SK-N-MC (cell line): ENCODE measurements around the gene OTOGL.
"Not testable (repeated sequence)": the region's sequence is repeated elsewhere in the genome, so short reads cannot be mapped to it uniquely, and the experiment has no call there.

ENCODE experiments used
- DNase-seq: peaks from one replicate; pipeline ENCODE4 v3.0.0-alpha.2; 2011; ENCODE audit warnings: low read depth, low spot score
- H3K27ac ChIP-seq: fragments of 200-600 bp; sonication (generic); 2 replicates; pipeline ENCODE4 v1.5.1; 2016; ENCODE audit warnings: mixed run types
- H3K36me3 ChIP-seq: fragments of 200-600 bp; sonication (generic); 2 replicates; pipeline ENCODE4 v1.6.1; 2017; ENCODE audit warnings: antibody characterized with exemption, low read length, mixed read lengths; ENCODE audit not compliant: insufficient read depth
- H3K4me3 ChIP-seq: fragments of 200-600 bp; sonication (generic); 2 replicates; pipeline ENCODE4 v1.5.1; 2016
- H3K9ac ChIP-seq: fragments of 200-600 bp; sonication (generic); 2 replicates; pipeline ENCODE4 v1.8.0; 2017; ENCODE audit warnings: mixed run types, mixed read lengths; ENCODE audit not compliant: insufficient read length
- H3K9me3 ChIP-seq: fragments of 200-600 bp; sonication (generic); 2 replicates; pipeline ENCODE4 v1.6.1; 2017; ENCODE audit warnings: low read depth, mild to moderate bottlenecking, antibody characterized with exemption, low read length, moderate library complexity, mixed read lengths
- EZH2 ChIP-seq: fragments of 200-600 bp; sonication (generic); IDR thresholded peaks from one replicate; pipeline ENCODE4 v1.6.1; 2017; ENCODE audit warnings: antibody characterized with exemption
- FOXP2 ChIP-seq: optimal IDR thresholded peaks from 2 replicates; pipeline ENCODE3; 2011; ENCODE audit warnings: mild to moderate bottlenecking, moderate library complexity; ENCODE audit not compliant: insufficient read depth; ENCODE audit errors: extremely low read length, control extremely low read depth
- POLR2AphosphoS5 ChIP-seq: IDR thresholded peaks from 2 replicates; pipeline ENCODE4 v1.6.1; 2012; ENCODE audit warnings: mild to moderate bottlenecking, low read depth, low read length, borderline replicate concordance

OTOGL gene

GRCh38 chr12:80299219-80299618 is 199.9 kb downstream of the OTOGL start:
- Histone ChIP-seq H3K9me3 (no peaks in the 10 kb centered on the region), H3K27ac (no peak overlapping the region), H3K9ac (no peak overlapping the region), H3K4me3 (no peak overlapping the region), H3K36me3 (no peaks in the 10 kb centered on the region)
- no peak for TF ChIP-seq POLR2AphosphoS5
- no peak for TF ChIP-seq EZH2
- no peak for TF ChIP-seq FOXP2
- DNase-seq = no peak

DNA sequence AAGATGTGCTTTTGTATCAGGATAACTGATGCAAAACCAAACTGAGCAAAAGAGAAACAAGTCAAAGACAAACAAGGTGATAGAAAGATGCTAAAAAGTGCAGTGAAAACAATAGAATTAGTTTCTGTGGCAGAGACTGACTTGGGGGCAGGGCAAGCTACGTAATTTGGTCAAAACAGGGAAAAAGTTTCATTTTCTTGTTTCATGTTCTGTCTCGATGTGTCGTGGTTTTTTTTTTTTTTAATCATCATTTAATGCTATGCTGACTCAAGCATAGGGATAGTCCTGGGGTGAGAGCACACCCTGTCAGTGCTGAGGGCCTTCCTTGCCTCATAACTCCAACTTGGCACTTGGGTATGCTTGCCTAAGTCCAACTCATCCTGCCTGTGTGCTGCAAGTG is 200.6 kb downstream of the OTOGL start:
- no peak overlapping the region for H3K27ac ChIP-seq
- TF ChIP-seq FOXP2 (no peak), POLR2AphosphoS5 (no peak), EZH2 (no peak)
- H3K9me3 ChIP-seq = no peaks in the 10 kb centered on the region
- no peak overlapping the region for H3K4me3 ChIP-seq
- DNase-seq = no peak
- no peak overlapping the region for H3K9ac ChIP-seq
- no peaks in the 10 kb centered on the region for H3K36me3 ChIP-seq

DNA sequence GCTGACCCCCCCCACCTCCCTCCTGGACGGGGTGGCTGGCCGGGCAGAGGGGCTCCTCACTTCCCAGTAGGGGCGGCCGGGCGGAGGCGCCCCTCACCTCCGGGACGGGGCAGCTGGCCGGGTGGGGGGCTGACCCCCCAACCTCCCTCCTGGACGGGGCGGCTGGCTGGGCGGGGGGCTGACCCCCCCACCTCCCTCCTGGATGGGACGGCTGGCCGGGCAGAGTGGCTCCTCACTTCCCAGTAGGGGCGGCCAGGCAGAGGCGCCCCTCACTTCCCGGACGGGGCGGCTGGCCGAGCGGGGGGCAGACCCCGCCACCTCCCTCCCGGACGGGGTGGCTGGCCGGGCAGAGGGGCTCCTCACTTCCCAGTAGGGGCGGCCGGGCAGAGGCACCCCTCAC is 208.1 kb downstream of the OTOGL start:
- not testable (repeated sequence) for H3K4me3 ChIP-seq, H3K27ac ChIP-seq, H3K9me3 ChIP-seq, H3K36me3 ChIP-seq, H3K9ac ChIP-seq, DNase-seq

GRCh38 chr12:80313209-80313608 is 213.9 kb downstream of the OTOGL start:
- H3K9me3 ChIP-seq = no peaks in the 10 kb centered on the region
- H3K36me3 ChIP-seq = no peaks in the 10 kb centered on the region
- TF ChIP-seq FOXP2 = no peak
- TF ChIP-seq EZH2 = no peak
- TF ChIP-seq POLR2AphosphoS5 = no peak
- H3K9ac ChIP-seq = no peak overlapping the region
- DNase-seq = no peak
- H3K27ac ChIP-seq = no peak overlapping the region
- no peak overlapping the region for H3K4me3 ChIP-seq

- DNase-seq = no peak
- Histone ChIP-seq H3K4me3 (no peak overlapping the region), H3K9ac (no peak overlapping the region), H3K36me3 (no peaks in the 10 kb centered on the region), H3K27ac (no peak overlapping the region), H3K9me3 (no peaks in the 10 kb centered on the region)
- no peak for TF ChIP-seq POLR2AphosphoS5
- TF ChIP-seq EZH2 = no peak
- no peak for TF ChIP-seq FOXP2
These were observed 215.4 kb downstream of the OTOGL start for GRCh38 chr12:80314741-80315140.

DNA sequence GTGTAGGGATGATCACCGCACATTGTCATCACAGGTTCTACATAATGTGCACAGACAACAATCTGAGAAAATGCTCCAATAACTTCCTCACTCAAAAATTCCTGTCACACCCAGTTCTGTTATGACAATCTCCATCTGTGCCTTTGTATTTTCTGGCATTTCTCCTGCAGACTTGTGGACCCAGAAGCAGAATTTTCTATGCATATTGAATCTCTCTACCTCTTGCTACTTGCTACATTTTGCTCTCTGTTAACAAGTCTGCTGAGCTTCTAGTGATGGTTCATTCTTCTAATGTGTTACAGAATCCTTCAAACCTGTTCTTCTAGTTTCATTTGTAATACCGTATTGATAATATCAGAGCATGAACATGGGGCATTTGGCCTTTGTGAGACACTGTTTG is 216.9 kb downstream of the OTOGL start:
- Histone ChIP-seq H3K36me3 (no peaks in the 10 kb centered on the region), H3K9ac (no peak overlapping the region), H3K9me3 (no peaks in the 10 kb centered on the region), H3K27ac (no peak overlapping the region), H3K4me3 (no peak overlapping the region)
- DNase-seq = no peak
- TF ChIP-seq POLR2AphosphoS5 = no peak
- no peak for TF ChIP-seq EZH2
- no peak for TF ChIP-seq FOXP2

DNA sequence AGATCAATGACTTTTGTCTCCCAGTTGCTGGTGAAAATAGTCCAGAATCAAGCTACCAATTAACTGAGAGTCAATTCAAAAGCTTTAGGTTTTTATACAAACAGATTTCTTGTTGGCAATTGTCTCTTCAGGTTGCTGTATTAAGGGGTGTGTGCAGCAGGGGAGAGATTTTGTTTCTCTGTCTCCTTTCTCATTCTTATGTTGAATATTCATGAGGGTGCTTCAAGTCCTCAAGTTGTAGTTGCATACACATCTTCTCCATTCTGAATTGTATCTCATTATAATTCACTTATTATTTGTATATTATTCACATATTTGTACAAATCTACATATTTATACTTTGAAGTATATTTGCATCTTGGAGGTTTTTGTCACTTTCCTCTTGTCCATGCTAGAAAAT is 218.0 kb downstream of the OTOGL start:
- TF ChIP-seq FOXP2 (no peak), POLR2AphosphoS5 (no peak), EZH2 (no peak)

DNA sequence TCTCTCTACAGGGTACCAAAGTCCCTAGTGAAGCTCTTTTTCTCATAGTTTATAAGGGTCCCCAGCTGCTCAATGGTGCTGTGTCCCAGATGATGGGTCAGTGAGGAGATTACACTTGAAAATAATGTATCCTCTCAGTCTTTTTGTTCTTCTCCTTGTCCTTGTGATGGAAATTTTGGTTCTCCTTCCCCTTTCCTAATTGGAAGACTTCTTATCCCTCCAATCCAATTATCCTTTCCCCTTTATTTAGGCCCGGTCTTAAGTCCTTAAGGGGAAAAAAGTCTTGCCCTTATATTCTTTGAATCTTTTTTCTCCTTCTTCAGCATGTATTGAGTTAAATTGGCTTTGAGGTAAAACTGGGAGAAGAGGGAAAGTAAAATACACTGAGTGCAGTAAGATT is 218.6 kb downstream of the OTOGL start:
- no peak for DNase-seq
- no peaks in the 10 kb centered on the region for H3K9me3 ChIP-seq
- H3K27ac ChIP-seq = no peak overlapping the region
- H3K9ac ChIP-seq = no peak overlapping the region
- no peak for TF ChIP-seq FOXP2
- no peak for TF ChIP-seq POLR2AphosphoS5
- no peak for TF ChIP-seq EZH2
- no peaks in the 10 kb centered on the region for H3K36me3 ChIP-seq
- no peak overlapping the region for H3K4me3 ChIP-seq

More for the DNA sequence above, 218.0 kb downstream of the OTOGL start:
- Histone ChIP-seq H3K36me3 (no peaks in the 10 kb centered on the region), H3K27ac (peak overlapping the region; percentile 32; the same call in 1 of the 2 replicates), H3K9me3 (no peaks in the 10 kb centered on the region), H3K9ac (no peak overlapping the region), H3K4me3 (no peak overlapping the region)
- no peak for DNase-seq

GRCh38 chr12:80320121-80320678 is 220.9 kb downstream of the OTOGL start:
- Histone ChIP-seq H3K36me3 (no peaks in the 10 kb centered on the region), H3K9me3 (no peaks in the 10 kb centered on the region), H3K4me3 (no peak overlapping the region), H3K27ac (no peak overlapping the region), H3K9ac (no peak overlapping the region)
- TF ChIP-seq EZH2 (no peak), FOXP2 (no peak), POLR2AphosphoS5 (no peak)
- DNase-seq = no peak

DNA sequence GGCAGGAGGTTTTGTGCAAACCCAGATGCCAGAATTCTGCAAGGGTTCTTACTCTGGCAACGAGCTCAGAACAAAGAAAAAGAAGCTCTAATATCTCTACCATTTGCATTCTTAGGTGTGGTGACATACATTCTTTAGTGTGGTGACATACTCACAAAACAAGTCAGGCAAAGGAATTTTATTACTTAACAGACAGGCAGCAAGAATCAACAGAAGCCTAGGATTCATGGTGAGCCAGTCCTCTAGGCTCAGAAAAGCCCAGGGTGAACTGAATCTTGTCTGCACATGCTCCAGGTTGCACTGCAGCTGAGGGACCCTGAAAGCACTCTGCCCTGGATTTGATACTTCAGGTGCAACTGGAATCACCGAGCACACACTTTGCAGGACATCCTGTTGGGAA is 222.3 kb downstream of the OTOGL start:
- H3K36me3 ChIP-seq = no peaks in the 10 kb centered on the region
- TF ChIP-seq FOXP2 = no peak
- no peak for TF ChIP-seq POLR2AphosphoS5
- TF ChIP-seq EZH2 = no peak
- no peak overlapping the region for H3K4me3 ChIP-seq
- no peak overlapping the region for H3K9ac ChIP-seq
- no peak overlapping the region for H3K27ac ChIP-seq
- DNase-seq = no peak
- no peaks in the 10 kb centered on the region for H3K9me3 ChIP-seq
